Cerebellar cortex (tissue), 1 donor: ENCODE measurements around the gene CGREF1.

Experiments used
- DNase-seq: peaks from one replicate; pipeline ENCODE4 v3.0.0-alpha.2; 2015; ENCODE audit warnings: low spot score

CGREF1 gene

DNA sequence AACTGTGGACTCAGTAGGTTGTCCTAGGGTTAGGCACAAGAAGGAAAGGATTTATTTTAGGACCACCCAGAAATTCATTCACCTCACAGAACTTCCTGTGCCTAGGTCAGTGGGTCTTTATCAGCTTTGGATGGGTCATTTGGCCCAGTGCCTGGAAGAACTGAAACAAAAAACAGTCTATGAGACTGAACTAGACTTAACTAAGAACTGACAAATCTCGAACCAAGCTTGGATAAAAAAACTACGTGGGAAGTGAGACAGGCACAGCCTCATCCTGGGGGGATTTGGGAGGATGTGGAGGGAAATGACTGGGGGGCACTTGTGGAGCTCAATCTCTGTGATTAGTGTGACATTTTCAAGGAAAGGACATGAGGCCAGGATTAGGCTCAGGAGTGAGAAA is 45.1 kb downstream of the CGREF1 start:
- DNase-seq, result no peak

DNA sequence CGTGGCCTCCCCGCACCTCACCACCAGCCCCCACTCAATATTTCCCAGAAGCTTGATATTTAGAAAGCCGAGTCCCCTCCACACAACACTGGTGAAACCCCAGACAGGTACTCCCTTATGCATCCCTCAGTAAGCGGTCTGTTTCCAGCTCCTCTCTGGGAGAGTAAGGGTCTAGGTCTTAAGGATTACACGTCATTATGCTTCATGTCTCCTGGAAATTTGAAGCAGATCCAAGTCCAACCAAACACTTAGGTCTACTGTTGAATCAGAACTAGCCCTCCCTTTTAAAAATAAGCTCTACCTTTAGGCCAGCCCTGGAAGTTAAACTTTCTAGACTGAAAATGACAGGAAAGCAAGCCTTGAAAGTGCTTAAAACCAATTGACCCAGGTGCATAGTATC is 46.0 kb downstream of the CGREF1 start:
- peak; percentile 11 for DNase-seq

GRCh38 chr2:27071990-27072830 is 46.7 kb downstream of the CGREF1 start:
- DNase-seq, result peak; percentile 20

- DNase-seq, result peak; percentile 92
These were observed 47.5 kb downstream of the CGREF1 start, which contains the start of gene OST4 for GRCh38 chr2:27071277-27071989. TSS of gene OST4 (minus strand) at chr2:27071654.

DNA sequence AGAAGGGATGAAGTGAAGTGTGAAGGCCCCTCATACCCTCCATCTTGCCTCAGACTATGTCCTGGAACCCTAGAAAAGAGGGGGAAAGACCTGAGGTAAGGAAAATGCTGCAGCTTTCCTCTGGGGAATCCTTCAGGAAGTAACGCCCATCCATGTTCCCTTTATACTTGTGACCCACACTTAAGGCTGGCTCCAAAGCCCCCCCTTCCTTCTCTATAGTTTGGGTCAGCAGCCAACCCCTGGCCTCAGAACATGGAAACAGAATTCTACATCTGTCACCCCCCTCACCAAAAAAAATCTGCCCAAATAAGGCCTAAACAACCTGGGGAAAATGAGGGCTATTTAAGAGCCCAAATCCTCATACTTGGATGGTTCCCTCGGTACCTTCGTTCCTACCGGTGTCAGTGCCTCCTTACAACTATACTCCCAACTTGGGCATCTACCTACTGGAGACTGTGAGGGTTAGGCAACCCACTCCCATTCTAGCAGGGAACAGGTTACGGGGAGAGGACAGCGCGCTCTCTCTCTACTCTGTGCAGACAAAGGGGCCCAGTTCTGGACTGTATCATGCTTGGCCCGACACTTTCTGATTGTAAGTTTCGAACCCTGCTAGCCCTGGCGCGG is 48.2 kb downstream of the CGREF1 start:
- DNase-seq, result no peak

GRCh38 chr2:27069961-27070618 is 48.8 kb downstream of the CGREF1 start:
- DNase-seq, result no peak

- DNase-seq, result no peak
These were observed 49.5 kb downstream of the CGREF1 start for GRCh38 chr2:27069436-27069835.

DNA sequence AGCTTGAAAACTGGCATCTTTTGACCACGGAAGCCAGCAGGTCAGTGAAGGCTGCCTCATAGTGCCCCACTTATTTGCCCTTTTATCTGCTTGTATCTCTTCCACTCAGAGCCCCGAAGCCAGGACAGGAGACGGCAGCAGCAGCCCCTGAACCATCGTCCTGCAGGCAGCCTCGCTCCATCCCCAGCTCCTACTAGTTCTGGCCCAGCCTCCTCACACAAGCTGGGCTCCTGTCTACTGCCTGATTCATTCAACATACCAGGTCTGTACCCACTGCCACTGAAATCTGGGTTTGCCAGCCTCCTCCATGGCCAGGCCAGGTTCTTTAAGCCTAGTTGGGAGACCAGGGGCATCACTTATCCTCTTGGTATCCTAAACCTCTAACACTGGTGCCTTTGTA is 51.5 kb downstream of the CGREF1 start:
- DNase-seq, result no peak

DNA sequence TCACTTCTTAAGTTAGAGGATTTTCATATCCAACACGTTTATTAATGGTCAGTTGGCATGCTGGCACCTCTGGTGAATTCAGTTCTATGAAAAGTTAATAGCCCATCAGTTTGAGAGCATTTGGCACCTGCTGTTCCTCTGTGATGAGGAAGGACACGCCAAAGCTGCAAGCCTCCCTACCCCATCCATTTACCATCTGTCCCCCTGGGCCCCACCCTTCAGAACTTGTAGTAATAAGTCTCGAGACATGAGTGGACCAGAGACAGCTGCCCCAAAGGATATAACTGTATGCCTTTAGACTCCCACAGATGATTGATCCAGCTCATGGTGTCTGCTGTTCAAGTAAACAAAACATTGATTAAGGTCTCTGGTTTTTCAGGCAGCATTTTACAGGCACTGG is 53.8 kb downstream of the CGREF1 start:
- no peak for DNase-seq

DNA sequence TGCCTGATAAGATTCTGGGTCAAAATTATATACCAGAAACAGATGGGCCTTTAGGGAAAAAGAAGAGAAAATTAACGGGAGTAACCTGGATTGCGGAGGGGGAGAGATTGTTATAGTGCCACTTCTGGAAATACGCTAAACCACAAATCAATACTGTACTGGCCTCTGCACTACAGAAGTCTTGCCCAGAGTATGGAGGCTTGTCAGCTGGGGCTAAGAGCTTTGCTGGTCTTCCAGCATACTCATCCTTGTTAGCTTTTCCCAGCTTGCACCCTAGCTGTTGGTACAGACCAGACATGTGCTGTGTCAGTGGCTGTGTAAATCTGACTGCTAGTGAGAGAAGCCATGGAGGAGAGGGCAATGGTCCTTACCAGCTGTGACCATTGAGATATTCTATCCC is 58.6 kb downstream of the CGREF1 start:
- no peak for DNase-seq

DNA sequence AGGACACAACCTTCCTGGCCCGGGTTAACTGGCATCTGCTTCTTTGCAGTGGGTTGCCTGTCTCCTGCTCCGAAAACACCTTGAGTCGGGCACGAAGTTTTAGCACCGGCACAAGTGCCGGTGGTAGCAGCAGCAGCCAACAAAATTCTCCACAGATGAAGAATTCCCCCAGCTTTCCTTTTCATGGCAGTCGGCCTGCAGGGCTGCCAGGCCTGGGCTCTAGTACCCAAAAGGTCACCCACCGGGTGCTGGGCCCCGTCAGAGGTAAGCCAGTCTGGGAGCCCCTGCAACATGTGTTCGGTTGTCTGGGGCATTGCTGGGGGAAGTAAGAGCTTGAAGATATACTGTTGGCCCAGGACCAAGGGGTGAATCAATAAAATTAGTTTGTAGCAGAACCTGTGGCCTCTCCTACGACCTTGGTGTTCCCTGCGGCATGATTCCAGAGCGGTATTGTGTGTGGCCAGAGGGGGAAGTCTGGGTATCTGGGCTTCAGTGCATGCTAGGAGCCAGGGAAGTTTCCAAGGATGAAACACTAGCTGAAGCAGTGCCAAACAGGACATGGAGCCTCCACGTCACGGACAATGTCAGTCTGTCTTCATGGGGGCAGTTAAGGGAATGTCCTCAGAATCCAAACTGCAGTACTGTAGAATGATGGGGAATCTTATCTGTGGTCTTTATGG is 59.6 kb downstream of the CGREF1 start:
- DNase-seq, result no peak

DNA sequence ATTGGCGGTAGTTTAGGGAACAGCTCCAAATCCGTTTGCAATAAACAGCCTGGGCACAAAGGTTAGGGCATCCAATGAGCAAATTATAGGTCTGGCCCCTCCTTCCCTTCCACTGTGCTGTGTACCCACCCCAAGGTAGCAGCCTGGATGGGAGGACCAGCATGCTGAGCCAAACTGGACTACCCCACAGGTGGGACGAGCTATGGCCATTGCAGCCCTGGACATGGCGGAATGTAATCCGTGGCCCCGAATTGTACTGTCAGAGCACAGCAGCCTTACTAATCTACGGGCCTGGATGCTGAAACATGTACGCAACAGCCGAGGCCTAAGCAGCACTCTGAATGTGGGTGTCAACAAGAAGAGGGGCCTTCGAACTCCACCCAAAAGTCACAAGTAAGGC is 60.7 kb downstream of the CGREF1 start:
- no peak for DNase-seq

DNA sequence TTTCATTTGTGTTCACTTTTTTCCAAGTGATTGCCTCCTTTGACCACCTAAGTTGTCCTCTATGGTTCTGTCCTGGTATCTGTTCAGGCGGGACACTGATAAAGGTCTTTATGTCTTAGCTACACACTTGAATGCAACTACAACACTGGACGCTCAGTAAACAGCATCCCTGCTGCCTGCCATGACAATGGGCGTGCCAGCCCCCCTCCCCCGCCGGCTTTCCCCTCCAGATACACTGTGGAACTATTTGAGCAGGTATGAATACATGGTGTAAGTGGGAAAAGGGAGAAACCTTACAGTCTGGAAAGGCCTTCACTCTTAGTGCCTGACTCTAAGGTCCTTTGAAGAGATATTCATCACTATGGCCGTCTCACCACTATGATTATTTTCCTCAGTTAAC is 61.7 kb downstream of the CGREF1 start:
- DNase-seq, result no peak

GRCh38 chr2:27054721-27055120 is 64.2 kb downstream of the CGREF1 start:
- no peak for DNase-seq

DNA sequence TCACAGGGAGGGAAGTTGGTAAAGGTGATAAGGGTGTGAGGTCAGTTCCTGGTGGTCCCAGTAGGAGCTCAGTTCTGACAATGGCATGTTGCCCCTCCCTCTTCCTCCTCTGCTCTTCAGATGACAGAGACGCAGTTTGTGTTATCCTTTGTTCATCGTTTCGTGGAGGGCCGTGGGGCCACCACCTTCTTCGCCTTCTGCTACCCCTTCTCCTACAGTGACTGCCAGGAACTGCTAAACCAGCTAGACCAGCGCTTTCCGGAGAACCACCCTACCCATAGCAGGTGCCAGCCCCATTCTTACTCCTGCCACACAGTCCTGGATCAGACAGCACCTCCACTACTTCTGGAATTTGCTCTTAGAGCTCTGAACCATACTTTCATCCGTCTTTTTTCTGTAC is 65.2 kb downstream of the CGREF1 start:
- no peak for DNase-seq

- no peak for DNase-seq
These were observed 65.6 kb downstream of the CGREF1 start for GRCh38 chr2:27053321-27053720.

- no peak for DNase-seq
These were observed 66.9 kb downstream of the CGREF1 start for GRCh38 chr2:27051902-27052645.

DNA sequence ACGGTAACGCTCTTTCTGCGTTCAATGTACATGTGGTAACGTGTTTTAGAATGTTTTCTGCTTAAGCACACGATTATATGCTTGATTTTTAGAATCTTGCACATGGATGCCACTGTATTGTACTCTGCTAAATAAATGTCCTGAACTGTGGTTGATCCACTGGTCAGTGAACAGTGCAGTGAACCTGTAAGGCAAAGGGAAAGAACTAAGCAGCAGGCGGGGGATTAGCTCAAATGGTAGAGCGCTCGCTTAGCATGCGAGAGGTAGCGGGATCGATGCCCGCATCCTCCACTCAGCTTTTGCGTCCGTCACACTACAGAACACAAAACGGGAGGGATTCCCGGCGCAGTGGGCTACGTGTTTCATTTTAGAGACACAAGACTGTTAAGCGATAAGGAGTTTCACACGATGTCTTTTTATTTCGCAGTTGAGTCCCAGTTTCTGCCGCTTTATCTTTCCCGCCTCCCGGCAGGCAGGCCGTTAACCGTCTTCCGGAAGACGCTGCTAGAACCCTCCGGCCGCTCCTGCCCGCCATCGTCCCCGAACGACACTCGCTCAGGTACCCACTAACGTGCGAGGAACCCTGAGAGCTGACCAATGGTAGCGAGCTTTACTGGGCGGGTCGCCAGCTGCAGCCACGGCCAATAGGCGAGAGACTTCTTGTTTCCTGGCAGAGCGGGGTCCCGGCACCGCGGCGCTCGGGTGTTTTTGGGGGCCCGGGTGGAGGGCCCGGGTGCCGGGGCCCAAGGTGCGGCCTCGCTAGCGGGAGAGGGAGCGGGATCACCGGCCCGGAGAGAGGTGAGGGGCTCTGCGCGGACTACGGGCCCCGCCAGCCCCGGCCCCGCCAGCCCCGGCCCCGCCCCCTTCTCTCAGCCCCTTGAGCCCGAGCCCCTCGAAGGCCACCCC is 67.7 kb downstream of the CGREF1 start, which contains the start of gene AGBL5:
Gene AGBL5, plus strand, starts transcription at position 673 of the 906 bp plus-strand sequence. CDS start 1,291 bp downstream, outside the sequence.
- peak; percentile 93 for DNase-seq
